ENCODE data around the gene EFHC1. TPM values are rescaled to one million over a fixed set of nuclear protein-coding genes. Genes with fewer than 3 reads are reported as not detected.

Gene EFHC1
- total RNA-seq, 1 donor from 2014 or later = 29.0 TPM

- Mint-ChIP-seq H3K27me3 (ENCODE audit: unreplicated experiment) (peaks cover 22% of the 10 kb centered on the region), H3K36me3 (ENCODE audit: low read depth, unreplicated experiment) (peaks cover 3% of the 10 kb centered on the region), H3K4me3 (ENCODE audit: unreplicated experiment) (peak overlapping the region; percentile 76), H3K9me3 (ENCODE audit: unreplicated experiment) (no peaks in the 10 kb centered on the region), H3K4me1 (ENCODE audit: unreplicated experiment) (peaks cover 73% of the 10 kb centered on the region), H3K27ac (ENCODE audit: unreplicated experiment) (peak overlapping the region; percentile 95)
- DNase-seq (ENCODE audit: low spot score) = no peak
- no peak for TF ChIP-seq CTCF (IDR thresholded peaks at IDR 0.05; ENCODE audit: unreplicated experiment)
Observed at GRCh38 chr6:52572536-52572935, 152.4 kb downstream of the EFHC1 start.

GRCh38 chr6:52573295-52573694 is 153.2 kb downstream of the EFHC1 start:
- H3K36me3 Mint-ChIP-seq (ENCODE audit: low read depth, unreplicated experiment) = peaks cover 3% of the 10 kb centered on the region
- TF ChIP-seq CTCF (IDR thresholded peaks at IDR 0.05; ENCODE audit: unreplicated experiment) = no peak

More at GRCh38 chr6:52573295-52573694, 153.2 kb downstream of the EFHC1 start:
- H3K4me1 Mint-ChIP-seq (ENCODE audit: unreplicated experiment) = peaks cover 67% of the 10 kb centered on the region
- no peak overlapping the region for H3K4me3 Mint-ChIP-seq (ENCODE audit: unreplicated experiment)
- peaks cover 23% of the 10 kb centered on the region for H3K27me3 Mint-ChIP-seq (ENCODE audit: unreplicated experiment)
- no peaks in the 10 kb centered on the region for H3K9me3 Mint-ChIP-seq (ENCODE audit: unreplicated experiment)
- peak overlapping the region; percentile 95 for H3K27ac Mint-ChIP-seq (ENCODE audit: unreplicated experiment)
- no peak for DNase-seq (ENCODE audit: low spot score)

Other genes with a start within 250 kb of the EFHC1 start
- gene IL17A, start 234.0 kb upstream of the EFHC1 start, total RNA-seq (ENCODE audit: unreplicated experiment) = not detected
- gene IL17F, start 175.8 kb upstream of the EFHC1 start, total RNA-seq (ENCODE audit: unreplicated experiment) = not detected
- gene MCM3, start 135.6 kb upstream of the EFHC1 start, total RNA-seq (ENCODE audit: unreplicated experiment) = 50.0 TPM
- 7.5 TPM for gene PAQR8, start 58.2 kb upstream of the EFHC1 start, total RNA-seq (ENCODE audit: unreplicated experiment)
- 29.4 TPM for gene TRAM2, start 156.7 kb downstream of the EFHC1 start, total RNA-seq (ENCODE audit: unreplicated experiment)